HG03025 (cell line): ENCODE measurements around the gene HTRA1.

Source experiments
- ATAC-seq: cut with Tn5 transposase; IDR thresholded peaks from one replicate; pipeline ENCODE4 v1.9.1; 2021; ENCODE audit warnings: mild to moderate bottlenecking, moderate library complexity; ENCODE audit not compliant: unreplicated experiment, low FRiP score

HTRA1 gene

DNA sequence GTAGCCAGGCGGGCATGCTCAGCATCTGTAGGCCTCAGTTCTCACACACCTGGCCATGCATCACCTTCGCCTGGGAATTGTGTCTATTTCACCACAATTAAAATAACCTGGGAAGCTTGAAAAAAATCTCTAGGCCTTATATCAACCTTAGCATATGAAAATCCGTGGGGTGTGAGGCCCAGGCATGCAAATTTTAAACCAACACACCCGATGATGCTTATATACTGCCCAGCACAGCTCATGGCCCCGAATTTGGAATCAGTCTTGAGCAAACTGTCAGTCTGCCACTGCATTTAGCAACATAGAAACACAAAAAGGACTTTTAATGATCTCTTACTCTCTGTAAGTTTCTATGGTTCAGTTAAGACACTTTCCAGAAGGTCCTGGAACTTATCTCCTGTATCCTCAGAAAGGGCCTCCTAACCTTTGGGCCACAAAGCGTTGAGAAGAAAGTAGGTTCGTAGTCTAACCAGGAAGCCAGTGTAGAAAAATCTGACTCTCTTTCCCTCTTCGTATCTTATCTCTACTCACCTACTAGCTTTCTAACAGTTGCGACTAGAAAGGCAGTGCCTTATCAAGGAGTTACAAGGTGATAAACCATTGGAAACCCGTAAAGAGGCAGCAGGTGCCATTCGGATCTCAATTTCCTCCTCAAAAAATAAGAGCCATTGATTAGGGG lies 87.2 kb downstream of the HTRA1 start:
- no peak for ATAC-seq

DNA sequence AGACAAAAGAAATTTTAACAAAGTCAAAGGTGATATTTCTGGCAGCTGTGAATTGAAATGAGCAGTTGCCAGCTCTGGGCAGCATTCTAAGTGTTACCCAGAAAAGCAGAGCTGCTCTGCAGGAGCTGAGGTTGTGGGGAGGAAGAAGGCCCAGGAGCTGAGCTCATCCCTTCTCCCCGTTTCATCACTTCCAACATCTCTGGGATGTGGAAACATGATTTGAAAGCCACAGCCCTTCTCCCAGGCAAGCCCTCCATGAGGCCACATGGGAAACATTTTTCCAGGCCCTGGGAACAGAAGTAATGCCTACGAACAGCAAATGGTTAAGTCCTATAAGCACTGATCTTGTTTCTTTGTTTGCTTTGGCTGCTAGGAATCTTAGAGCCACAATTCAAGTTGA lies 88.3 kb downstream of the HTRA1 start:
- no peak for ATAC-seq

DNA sequence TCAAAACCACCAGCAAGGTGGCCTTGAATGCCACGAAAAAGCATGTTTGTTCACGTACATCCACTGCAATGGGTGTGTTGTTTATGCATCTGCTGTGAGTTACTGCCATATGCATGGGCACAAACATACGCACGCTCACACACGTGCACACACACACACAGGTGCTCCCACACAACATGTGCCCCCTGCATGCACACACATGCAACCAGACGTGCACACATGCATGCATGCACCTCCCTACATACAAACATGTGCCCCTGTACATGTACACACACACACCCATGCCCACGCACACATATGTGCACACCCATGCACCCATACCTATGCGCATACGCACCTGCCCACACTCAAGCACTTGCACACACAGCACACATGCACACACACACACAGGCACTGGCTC lies 89.1 kb downstream of the HTRA1 start:
- ATAC-seq: no peak

DNA sequence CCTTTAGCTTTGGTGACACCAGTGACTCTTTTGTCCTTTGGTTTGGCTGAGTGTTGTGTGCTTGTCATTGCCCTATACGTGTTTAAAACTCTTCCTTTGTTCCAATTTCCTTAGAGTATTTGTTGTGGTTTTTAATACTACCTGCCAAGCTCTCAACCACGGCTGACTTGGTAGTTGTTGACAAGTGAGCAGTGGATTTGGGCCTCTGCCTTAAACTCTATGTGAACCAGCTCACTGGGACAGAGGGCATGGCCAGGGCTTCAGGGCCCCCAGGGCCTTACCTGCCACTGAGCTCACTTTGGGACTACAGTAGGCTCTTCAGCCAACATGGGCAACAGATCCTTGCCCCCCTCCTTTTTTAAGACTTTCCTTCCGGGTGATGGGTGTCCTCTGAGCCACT lies 89.6 kb downstream of the HTRA1 start:
- ATAC-seq: no peak

DNA sequence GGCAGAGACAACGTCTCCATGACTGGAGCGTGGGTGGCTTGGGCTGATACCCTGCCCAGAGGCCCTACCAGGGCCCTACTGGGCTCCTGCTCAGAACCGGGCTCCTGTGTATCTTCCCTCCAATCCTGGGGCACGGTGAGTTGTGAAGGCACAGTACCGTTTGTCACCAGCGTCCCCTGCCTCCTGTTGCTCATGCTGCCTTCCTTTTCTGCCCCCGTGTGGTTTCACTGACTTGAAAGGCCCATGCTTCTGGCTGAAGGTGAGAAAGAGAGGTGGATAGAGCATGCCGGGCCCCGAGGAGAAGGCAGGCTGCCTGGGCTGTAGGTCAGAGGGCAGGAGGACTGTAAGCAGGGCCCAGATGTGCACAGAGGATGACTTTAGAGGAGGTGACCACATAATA lies 90.1 kb downstream of the HTRA1 start:
- ATAC-seq: no peak

DNA sequence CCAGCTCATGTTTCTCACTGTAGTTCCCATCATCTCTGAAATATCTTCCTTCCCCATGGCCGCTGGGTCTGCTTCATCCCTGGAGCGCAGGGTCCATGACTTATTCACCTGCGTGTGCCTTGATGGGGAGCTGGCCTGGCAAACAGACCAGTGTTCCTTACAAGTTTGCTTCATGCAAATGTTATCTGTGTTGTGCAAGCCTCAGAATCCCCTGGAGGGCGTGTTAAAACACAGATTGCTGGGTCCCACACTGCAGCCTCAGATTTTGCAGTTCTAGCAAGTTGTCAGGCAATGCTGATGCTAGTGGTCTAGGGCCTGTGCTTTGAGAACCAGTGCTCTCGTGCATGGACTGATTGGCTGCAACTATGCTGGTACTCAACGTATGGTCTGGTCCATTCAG lies 92.0 kb downstream of the HTRA1 start:
- ATAC-seq: no peak

DNA sequence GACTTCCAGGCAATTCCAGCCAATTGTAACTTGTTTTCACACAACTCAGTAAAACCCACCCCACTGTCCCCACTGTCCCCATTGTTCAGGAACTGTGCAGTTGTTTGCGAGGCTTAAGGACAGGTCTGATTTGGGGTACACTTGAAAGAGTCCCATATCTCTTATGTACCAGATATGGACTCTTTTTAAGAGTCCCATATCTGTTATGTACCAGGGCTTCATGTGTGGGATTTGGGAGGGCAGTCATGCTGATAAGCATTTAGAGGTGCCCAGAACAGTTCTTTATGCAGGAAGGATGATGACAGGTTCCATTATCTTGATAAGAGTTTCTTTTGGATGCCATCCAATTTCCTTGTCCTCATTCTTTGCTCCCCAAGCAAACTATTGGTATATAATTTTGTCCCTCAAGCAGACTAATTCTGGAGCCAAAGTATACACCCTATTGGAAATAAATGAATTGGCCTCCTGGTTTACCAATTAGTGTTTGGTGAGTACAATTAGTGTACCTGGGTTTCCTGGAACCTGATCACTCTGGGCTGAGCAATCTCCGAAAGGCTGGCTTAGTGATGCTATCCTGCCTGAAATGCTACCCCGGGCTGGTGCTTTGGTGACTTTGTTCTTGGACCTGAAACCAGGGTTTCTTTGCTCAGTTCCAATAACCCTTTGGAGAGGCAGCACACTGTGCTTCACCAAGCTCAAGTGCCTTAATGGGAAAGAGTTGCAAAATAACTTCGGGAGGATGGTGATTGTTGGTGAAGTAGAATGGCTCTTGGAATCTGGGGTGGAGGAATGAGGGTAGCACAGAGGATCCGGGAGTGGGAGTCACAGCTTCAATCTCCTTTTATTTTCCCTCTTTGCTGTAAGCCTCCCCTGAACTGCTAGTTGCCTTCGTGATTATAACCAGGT lies 93.0 kb downstream of the HTRA1 start:
- no peak for ATAC-seq

DNA sequence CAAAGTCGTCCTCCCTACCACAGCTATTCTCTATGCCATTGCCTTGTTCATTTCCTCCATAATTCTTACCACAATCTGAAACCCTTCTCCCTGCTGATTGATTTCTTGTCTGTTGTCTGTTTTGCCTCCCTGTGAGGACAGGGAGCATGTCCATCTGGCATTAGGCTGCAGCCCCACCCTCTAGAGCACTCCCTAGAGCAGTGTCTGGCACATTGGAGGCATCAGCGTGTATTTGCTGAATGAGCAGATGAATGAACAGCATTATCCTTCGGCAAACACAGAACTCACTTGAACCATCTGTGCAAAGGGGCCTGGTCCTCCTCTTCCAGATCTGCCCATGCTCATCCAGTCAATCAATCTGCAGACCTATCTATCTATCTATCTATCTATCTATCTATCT lies 94.1 kb downstream of the HTRA1 start:
- ATAC-seq: no peak

DNA sequence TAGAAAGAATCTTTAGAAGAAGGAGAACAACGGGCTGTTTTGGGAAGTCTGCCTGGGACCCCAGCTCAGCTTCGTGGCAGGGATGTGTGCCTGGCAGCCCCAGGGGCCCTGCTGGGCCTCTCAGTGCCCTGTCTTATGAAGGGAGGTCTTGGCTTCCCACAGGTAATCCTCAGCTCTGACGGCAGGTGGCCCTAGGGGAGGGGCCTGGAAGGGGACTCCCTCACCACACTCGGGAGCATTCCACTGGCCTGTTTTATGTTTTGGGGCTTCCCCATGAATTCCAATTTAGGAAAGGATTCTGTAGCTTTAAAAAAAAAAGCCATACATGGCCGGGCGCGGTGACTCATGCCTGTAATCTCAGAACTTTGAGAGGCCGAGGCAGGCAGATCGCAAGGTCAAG lies 96.2 kb downstream of the HTRA1 start:
- no peak for ATAC-seq

DNA sequence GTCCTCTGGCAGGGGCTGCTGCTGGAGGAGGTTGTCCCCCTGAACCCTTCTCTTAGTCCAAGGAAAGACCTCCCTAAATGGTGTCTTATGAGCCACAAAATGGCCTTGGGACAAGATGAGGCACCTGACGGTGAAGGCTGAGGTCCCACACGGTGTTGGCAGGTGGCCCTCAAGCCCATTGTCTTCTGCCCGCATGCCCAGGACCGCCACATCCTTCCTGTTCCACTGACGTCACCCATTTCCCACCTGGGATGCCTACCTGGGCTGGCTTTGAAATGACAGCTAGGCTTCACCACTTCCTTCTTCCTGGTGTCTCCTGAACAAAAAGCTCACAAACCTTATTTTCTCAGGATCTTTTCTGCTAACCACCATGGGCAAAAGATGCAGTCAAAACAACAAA lies 97.1 kb downstream of the HTRA1 start:
- no peak for ATAC-seq

DNA sequence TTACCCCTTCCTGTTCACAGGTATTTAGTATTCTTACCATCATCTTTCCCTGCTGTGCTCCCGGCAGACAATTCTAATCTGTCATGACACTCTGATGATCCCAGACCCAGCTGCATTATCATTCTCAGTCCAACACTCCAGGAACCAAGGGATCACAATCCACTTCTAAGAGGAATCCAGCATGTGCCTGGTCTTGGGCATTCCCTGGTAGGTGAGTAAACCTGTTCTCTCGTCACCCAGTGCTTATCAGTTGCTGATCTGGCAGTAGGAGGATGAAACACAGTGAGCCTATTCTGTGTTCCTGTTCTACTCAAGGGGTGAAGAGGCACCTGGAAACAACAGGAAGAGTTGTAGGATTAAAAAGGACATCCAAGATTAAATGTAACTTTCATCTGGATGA lies 97.9 kb downstream of the HTRA1 start:
- ATAC-seq: no peak

DNA sequence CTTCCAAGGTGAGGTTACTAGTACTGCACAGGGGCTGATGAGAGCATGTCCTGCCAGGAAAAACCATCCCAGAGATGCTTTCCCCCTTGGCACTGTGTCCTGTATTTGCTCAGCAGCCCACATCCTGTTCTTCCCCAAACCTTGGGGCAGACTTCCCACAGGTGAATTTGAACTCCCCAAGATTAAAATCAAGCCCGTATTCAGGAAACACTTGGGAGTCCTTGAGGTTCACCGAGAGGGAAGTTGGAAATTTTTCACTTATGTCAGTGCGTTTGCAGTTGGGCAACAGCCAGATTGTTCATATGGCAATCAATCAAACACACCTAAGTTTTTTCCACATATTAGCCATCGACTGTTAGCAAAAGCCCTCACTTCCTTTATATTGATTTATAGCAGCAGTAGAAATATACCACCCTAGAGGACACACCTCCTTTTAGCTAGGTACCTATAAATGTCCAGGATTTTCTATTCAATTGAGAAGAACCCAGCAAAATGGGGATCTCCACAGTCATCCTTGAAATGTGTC lies 99.0 kb downstream of the HTRA1 start, which contains the start of gene DMBT1:
Gene DMBT1, plus strand, starts transcription at position 476 of the 526 bp plus-strand sequence. Its CDS starts 17 bp downstream, at position 493.
- no peak for ATAC-seq

DNA sequence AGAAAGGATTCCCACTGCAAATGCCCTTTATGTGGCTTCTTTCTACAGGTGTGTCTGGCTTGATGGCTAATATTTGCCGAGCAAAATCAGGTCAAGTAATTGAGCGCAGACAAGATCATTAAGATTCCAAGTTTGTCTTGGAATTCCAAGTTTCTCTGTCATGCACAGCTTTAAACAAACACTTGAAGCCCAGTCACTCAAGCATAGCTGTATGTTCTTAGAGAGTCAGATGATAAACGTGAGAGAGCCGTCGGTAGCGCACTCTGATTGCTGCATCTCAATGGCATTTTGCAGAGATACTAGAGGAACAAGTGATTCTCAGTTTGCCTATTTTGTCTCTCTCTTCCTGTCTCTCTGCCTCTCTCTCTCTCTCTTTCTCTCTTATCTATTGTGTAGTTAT lies 99.9 kb downstream of the HTRA1 start:
- no peak for ATAC-seq

DNA sequence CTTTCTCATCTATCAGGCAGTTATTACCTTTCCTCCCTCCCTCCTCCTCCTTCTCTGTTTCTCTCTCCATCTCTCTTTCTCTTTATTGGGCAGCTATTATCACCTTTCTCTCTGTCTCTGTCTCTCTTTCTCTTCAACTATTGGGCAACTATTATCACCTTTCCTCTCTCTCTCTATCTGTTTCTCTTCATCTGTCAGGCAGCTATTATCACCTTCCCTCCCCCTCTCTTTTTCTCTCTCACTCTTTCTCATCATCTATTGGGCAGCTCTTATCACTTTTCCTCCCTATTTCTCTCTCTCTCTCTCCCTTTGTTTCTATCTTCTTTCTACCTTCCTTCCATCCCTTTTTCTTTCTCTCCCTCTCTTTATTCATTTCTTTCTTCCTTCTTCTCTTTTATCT lies 100.4 kb downstream of the HTRA1 start:
- no peak for ATAC-seq
